Measurements from ENCODE around the gene CIBAR2.
"Not testable (repeated sequence)": the region's sequence is repeated elsewhere in the genome, so short reads cannot be mapped to it uniquely, and the experiment has no call there.

The CIBAR2 gene

GRCh38 chr16:85128079-85128837, 16.0 kb upstream of the CIBAR2 start:
- no peak for DNase-seq (ENCODE audit: low read depth, low spot score)

GRCh38 chr16:85127379-85127723, 15.1 kb upstream of the CIBAR2 start:
- no peak for DNase-seq (ENCODE audit: low read depth, low spot score)

- no peak for DNase-seq (ENCODE audit: low read depth, low spot score)
Observed at GRCh38 chr16:85126705-85127378, 14.6 kb upstream of the CIBAR2 start.

- no peak for DNase-seq (ENCODE audit: low read depth, low spot score)
Observed at GRCh38 chr16:85126394-85126704, 14.1 kb upstream of the CIBAR2 start.

GRCh38 chr16:85125570-85126393, 13.5 kb upstream of the CIBAR2 start:
- DNase-seq (ENCODE audit: low read depth, low spot score): no peak

- no peak for DNase-seq (ENCODE audit: low read depth, low spot score)
Observed at GRCh38 chr16:85124636-85125346, 12.5 kb upstream of the CIBAR2 start.

- DNase-seq (ENCODE audit: low read depth, low spot score): no peak
Observed at GRCh38 chr16:85123891-85124635, 11.8 kb upstream of the CIBAR2 start.

GRCh38 chr16:85123441-85123840, 11.2 kb upstream of the CIBAR2 start:
- DNase-seq (ENCODE audit: low read depth, low spot score): not testable (repeated sequence)

GRCh38 chr16:85120006-85120340, 7.7 kb upstream of the CIBAR2 start:
- DNase-seq (ENCODE audit: low read depth, low spot score): no peak

GRCh38 chr16:85117418-85117817, 5.1 kb upstream of the CIBAR2 start:
- no peak for DNase-seq (ENCODE audit: low read depth, low spot score)

- peak; percentile 76 for DNase-seq (ENCODE audit: low read depth, low spot score)
Observed at GRCh38 chr16:85114909-85115567, 2.8 kb upstream of the CIBAR2 start.

GRCh38 chr16:85113913-85114312, 1.6 kb upstream of the CIBAR2 start:
- no peak for DNase-seq (ENCODE audit: low read depth, low spot score)

GRCh38 chr16:85113168-85113733, 979 bp upstream of the CIBAR2 start:
- no peak for DNase-seq (ENCODE audit: low read depth, low spot score)

- DNase-seq (ENCODE audit: low read depth, low spot score): no peak
Observed at GRCh38 chr16:85111184-85111583, 1.1 kb downstream of the CIBAR2 start.

- DNase-seq (ENCODE audit: low read depth, low spot score): no peak
Observed at GRCh38 chr16:85110105-85110504, 2.2 kb downstream of the CIBAR2 start.

- no peak for DNase-seq (ENCODE audit: low read depth, low spot score)
Observed at GRCh38 chr16:85107532-85107931, 4.7 kb downstream of the CIBAR2 start.

GRCh38 chr16:85107083-85107482, 5.2 kb downstream of the CIBAR2 start:
- DNase-seq (ENCODE audit: low read depth, low spot score): no peak

- no peak for DNase-seq (ENCODE audit: low read depth, low spot score)
Observed at GRCh38 chr16:85105475-85105874, 6.8 kb downstream of the CIBAR2 start.

- no peak for DNase-seq (ENCODE audit: low read depth, low spot score)
Observed at GRCh38 chr16:85104821-85105391, 7.4 kb downstream of the CIBAR2 start.

GRCh38 chr16:85104147-85104546, 8.1 kb downstream of the CIBAR2 start:
- DNase-seq (ENCODE audit: low read depth, low spot score): no peak
